ENCODE measurements around the gene ZNF618.

ZNF618 gene

DNA sequence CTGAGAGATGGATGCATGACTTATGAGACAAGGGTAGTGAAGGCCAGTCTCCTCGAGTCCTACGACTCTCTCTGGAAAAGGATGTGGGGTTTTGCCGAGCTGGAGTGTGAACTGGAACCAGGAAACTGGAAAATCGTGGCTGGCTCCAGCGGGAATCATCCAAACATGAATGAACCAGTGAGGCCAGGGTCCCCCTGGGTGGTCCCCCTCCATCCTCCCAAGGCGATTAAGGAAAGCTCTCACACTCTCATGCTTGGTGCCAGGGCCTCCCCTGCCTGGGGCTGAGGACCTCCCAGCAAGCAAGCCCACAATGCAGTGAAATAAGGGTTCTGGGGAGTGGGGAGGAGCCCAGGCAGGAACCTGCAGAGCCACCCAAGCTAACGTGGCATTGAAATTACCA, 211.6 kb downstream of the ZNF618 start:
- Histone ChIP-seq H3K36me3 (ENCODE audit: control insufficient read depth, insufficient read depth, low read length) (no peaks in the 10 kb centered on the region), H3K9me3 (ENCODE audit: control insufficient read depth, low read length) (no peaks in the 10 kb centered on the region), H3K27ac (ENCODE audit: insufficient read depth, low read length, poor library complexity, severe bottlenecking) (no peak overlapping the region), H3K4me1 (ENCODE audit: control insufficient read depth, insufficient read depth, low read length, poor library complexity, severe bottlenecking) (no peaks in the 10 kb centered on the region), H3K4me3 (ENCODE audit: insufficient read depth, low read depth, low read length, poor library complexity, severe bottlenecking) (no peak overlapping the region), H3K27me3 (replicated peaks; ENCODE audit: control insufficient read depth, insufficient read depth, low read length, poor library complexity, severe bottlenecking) (no peaks in the 10 kb centered on the region)
- DNase-seq, result no peak

DNA sequence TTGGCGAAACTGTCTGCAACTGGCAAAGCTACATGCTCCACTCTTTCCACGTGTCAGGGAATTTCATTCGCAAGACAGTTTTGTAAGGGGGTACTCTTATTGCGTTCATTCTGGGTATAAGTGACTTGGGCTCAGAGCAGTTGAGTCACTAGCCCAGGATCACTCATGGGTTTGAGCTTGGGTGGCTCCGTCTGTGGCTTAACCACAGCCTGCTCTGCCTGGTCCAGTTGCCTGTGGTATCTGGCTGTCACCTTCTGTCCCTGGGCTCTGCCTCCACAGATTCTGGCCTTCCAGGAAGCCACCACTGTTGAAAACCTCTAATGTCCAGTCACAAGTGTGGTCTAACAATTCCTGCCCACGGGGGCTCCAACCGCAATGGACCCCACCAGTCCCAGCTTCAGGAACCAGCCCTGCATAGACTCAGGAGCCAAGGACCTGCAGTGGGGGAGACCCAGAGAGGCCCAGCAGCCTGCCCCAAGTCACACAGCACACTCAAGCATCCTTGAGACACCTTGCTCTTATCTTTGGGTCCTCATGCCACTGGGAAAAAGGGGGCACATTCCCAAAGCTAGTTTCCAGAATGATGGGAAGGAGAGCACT, 212.6 kb downstream of the ZNF618 start:
- Histone ChIP-seq H3K9me3 (ENCODE audit: control insufficient read depth, low read length) (no peaks in the 10 kb centered on the region), H3K4me1 (ENCODE audit: control insufficient read depth, insufficient read depth, low read length, poor library complexity, severe bottlenecking) (no peaks in the 10 kb centered on the region)
- DNase-seq, result no peak

DNA sequence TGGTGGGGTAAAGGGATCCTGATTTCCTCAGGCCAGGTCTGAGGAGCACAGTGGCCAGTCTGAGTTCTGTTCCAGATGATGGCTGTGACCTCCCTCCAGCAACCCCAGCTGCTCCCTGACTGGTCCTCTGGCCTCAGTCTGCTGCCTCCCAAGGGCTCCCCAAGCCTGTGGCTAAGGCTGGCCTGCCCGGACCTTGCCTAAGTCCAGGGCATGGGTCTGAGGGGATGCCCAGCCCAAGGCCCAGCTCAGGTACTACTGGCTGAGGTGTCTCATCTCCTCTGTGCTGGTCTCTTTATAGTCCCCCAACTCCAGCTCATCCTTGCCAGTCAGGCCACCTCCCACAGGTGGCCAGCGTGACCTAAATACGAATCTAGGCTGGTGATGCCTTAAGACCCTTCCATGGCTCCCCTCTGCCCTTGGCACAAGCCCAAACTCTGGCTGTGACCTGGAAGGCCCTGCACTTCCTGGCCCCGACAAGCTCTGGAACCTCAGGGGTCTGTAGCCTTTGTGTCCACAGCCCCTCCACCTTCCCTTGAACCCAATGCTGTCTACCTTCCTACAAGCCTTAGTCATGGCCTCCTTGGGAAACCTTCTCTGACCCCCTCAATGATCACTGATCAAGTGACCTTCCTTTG, 213.2 kb downstream of the ZNF618 start:
- DNase-seq, result no peak
- Histone ChIP-seq H3K36me3 (ENCODE audit: control insufficient read depth, insufficient read depth, low read length) (no peaks in the 10 kb centered on the region), H3K9me3 (ENCODE audit: control insufficient read depth, low read length) (no peaks in the 10 kb centered on the region), H3K27ac (ENCODE audit: insufficient read depth, low read length, poor library complexity, severe bottlenecking) (no peak overlapping the region), H3K27me3 (replicated peaks; ENCODE audit: control insufficient read depth, insufficient read depth, low read length, poor library complexity, severe bottlenecking) (no peaks in the 10 kb centered on the region), H3K4me3 (ENCODE audit: insufficient read depth, low read depth, low read length, poor library complexity, severe bottlenecking) (no peak overlapping the region), H3K4me1 (ENCODE audit: control insufficient read depth, insufficient read depth, low read length, poor library complexity, severe bottlenecking) (no peaks in the 10 kb centered on the region)

More for the DNA sequence above, 212.6 kb downstream of the ZNF618 start:
- H3K36me3 ChIP-seq (ENCODE audit: control insufficient read depth, insufficient read depth, low read length), result no peaks in the 10 kb centered on the region
- no peak overlapping the region for H3K27ac ChIP-seq (ENCODE audit: insufficient read depth, low read length, poor library complexity, severe bottlenecking)
- no peak overlapping the region for H3K4me3 ChIP-seq (ENCODE audit: insufficient read depth, low read depth, low read length, poor library complexity, severe bottlenecking)
- H3K27me3 ChIP-seq (replicated peaks; ENCODE audit: control insufficient read depth, insufficient read depth, low read length, poor library complexity, severe bottlenecking), result no peaks in the 10 kb centered on the region

DNA sequence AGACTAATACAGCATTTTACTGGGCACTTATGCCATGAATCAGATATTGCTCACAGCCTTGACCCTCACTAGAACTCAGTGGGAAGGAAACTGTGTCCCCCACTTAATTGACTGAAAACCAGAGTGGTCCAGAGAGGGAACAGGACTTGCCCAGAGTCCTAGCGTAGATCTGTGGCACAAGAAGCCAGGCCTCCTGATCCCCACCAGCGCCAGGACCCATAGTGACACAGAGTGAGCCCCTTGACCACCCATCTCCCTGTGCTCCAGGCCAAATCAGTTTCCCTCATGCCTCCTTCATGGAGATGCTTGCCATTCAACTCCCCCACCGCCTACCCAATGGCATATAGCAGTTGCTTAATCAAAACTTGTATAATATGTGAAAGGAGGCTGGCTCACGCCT, 214.7 kb downstream of the ZNF618 start:
- H3K36me3 ChIP-seq (ENCODE audit: control insufficient read depth, insufficient read depth, low read length), result no peaks in the 10 kb centered on the region
- H3K4me1 ChIP-seq (ENCODE audit: control insufficient read depth, insufficient read depth, low read length, poor library complexity, severe bottlenecking), result no peaks in the 10 kb centered on the region
- peaks cover 2% of the 10 kb centered on the region for H3K27me3 ChIP-seq (replicated peaks; ENCODE audit: control insufficient read depth, insufficient read depth, low read length, poor library complexity, severe bottlenecking)
- no peak overlapping the region for H3K27ac ChIP-seq (ENCODE audit: insufficient read depth, low read length, poor library complexity, severe bottlenecking)
- DNase-seq, result no peak
- no peak overlapping the region for H3K4me3 ChIP-seq (ENCODE audit: insufficient read depth, low read depth, low read length, poor library complexity, severe bottlenecking)
- H3K9me3 ChIP-seq (ENCODE audit: control insufficient read depth, low read length), result no peaks in the 10 kb centered on the region

DNA sequence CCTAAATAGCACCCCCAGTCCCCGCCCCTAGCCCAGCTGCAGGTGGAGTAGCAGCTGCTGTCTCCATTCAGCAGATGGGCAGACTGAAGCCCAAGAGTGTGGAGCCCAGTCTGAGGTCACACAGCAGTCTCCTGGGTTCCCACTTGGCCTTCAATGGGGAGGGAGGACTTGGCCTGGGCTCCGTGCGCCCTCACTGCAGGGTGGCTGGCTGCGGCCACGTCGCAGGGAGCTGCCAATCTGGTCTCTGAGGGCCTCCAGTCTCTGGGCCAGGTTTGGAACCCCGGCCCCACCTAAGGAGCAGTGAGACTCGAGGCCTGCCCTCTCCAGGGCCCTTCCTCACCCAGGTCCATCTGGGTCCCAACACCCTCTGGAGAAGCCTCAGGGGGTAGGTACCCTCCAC, 215.6 kb downstream of the ZNF618 start:
- Histone ChIP-seq H3K27ac (ENCODE audit: insufficient read depth, low read length, poor library complexity, severe bottlenecking) (no peak overlapping the region), H3K27me3 (replicated peaks; ENCODE audit: control insufficient read depth, insufficient read depth, low read length, poor library complexity, severe bottlenecking) (peaks cover 6% of the 10 kb centered on the region)

DNA sequence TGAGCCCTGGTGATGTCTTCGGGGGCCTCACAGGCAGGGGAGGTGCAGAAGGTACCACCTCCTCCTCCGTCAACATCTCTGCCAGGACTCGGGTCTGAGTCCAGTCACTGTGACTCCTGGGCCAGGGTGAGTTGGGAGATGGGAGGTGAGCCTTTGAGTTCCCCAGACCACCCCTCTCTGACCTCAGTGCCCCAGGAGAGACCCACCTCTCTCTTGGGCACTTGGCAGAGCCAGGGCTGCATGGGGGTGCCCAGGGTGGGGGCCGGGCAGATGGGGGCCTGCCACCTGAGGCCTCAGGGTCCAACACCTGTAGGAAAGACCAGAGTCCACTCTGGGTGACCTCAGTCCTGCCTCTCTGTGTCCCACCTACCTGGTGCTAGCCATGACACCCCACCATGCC, 216.2 kb downstream of the ZNF618 start:
- no peak overlapping the region for H3K4me3 ChIP-seq (ENCODE audit: insufficient read depth, low read depth, low read length, poor library complexity, severe bottlenecking)
- H3K27me3 ChIP-seq (replicated peaks; ENCODE audit: control insufficient read depth, insufficient read depth, low read length, poor library complexity, severe bottlenecking), result peaks cover 9% of the 10 kb centered on the region
- no peak overlapping the region for H3K27ac ChIP-seq (ENCODE audit: insufficient read depth, low read length, poor library complexity, severe bottlenecking)
- H3K9me3 ChIP-seq (ENCODE audit: control insufficient read depth, low read length), result no peaks in the 10 kb centered on the region
- H3K36me3 ChIP-seq (ENCODE audit: control insufficient read depth, insufficient read depth, low read length), result no peaks in the 10 kb centered on the region
- no peaks in the 10 kb centered on the region for H3K4me1 ChIP-seq (ENCODE audit: control insufficient read depth, insufficient read depth, low read length, poor library complexity, severe bottlenecking)
- DNase-seq, result no peak

More for the DNA sequence above, 215.6 kb downstream of the ZNF618 start:
- Histone ChIP-seq H3K4me3 (ENCODE audit: insufficient read depth, low read depth, low read length, poor library complexity, severe bottlenecking) (no peak overlapping the region), H3K9me3 (ENCODE audit: control insufficient read depth, low read length) (no peaks in the 10 kb centered on the region), H3K36me3 (ENCODE audit: control insufficient read depth, insufficient read depth, low read length) (no peaks in the 10 kb centered on the region), H3K4me1 (ENCODE audit: control insufficient read depth, insufficient read depth, low read length, poor library complexity, severe bottlenecking) (no peaks in the 10 kb centered on the region)
- DNase-seq, result no peak

DNA sequence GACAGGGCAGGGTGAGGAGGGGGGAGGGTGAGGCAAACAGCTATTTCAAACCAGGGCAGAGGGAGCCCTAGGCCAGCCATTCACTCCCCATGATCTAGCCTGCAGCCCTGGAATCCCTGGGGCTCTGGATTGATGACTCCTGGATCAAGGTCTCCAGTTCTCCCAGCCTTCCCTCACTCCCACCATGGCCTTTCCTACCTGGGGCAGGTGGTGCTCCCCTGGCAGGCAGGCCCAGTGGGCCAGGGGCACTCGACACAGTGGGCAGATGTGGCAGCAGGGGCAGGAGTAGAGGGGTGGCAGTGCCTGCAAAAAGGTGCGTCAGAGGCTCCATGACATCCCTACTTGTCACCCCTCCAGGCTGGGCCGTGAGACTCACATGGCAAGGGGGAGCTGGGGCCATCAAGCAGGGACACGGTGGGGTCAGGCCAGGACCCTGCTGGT, 216.9 kb downstream of the ZNF618 start:
- H3K4me1 ChIP-seq (ENCODE audit: control insufficient read depth, insufficient read depth, low read length, poor library complexity, severe bottlenecking), result no peaks in the 10 kb centered on the region
- no peak for DNase-seq
- H3K27me3 ChIP-seq (replicated peaks; ENCODE audit: control insufficient read depth, insufficient read depth, low read length, poor library complexity, severe bottlenecking), result peaks cover 9% of the 10 kb centered on the region
- H3K4me3 ChIP-seq (ENCODE audit: insufficient read depth, low read depth, low read length, poor library complexity, severe bottlenecking), result no peak overlapping the region
- no peaks in the 10 kb centered on the region for H3K36me3 ChIP-seq (ENCODE audit: control insufficient read depth, insufficient read depth, low read length)
- H3K9me3 ChIP-seq (ENCODE audit: control insufficient read depth, low read length), result no peaks in the 10 kb centered on the region
- no peak overlapping the region for H3K27ac ChIP-seq (ENCODE audit: insufficient read depth, low read length, poor library complexity, severe bottlenecking)

DNA sequence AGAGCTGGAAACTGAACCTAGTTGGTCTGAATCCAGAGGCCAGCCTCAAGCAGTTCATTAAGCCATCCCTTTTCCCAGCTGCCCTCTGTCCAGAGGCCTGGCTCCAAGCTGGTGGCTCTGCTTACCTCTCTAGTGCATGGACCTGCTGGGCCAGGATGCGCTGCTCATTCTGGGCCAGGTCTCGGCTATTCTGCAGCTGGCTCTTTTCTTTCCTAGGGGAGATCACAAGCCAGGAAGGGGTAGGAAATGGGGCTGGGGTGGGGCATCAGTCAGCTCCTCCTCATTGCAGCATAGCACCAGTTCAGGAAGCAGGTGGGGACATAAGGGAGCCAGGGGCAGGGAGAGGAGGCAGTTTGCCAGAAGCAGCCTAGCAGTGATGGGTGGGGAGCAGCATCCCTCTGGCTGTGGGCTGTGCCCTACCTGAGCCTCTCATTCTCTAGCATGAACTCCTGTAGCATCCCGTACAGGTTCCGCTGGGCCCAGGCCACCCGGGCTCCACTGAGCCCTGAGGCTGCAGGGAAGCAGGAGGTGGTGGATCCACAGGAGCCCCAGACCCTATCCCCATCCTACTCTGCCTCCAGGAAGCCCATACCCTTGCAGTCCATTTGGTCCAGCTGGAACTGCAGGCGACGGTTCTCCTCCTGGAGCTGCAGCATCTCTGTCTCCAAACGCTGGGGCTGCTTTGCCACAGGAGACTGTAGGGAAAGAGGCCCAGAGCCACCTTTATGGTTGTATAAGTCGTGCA, 217.8 kb downstream of the ZNF618 start:
- Histone ChIP-seq H3K4me3 (ENCODE audit: insufficient read depth, low read depth, low read length, poor library complexity, severe bottlenecking) (no peak overlapping the region), H3K9me3 (ENCODE audit: control insufficient read depth, low read length) (no peaks in the 10 kb centered on the region), H3K27me3 (replicated peaks; ENCODE audit: control insufficient read depth, insufficient read depth, low read length, poor library complexity, severe bottlenecking) (peaks cover 10% of the 10 kb centered on the region), H3K36me3 (ENCODE audit: control insufficient read depth, insufficient read depth, low read length) (no peaks in the 10 kb centered on the region), H3K27ac (ENCODE audit: insufficient read depth, low read length, poor library complexity, severe bottlenecking) (no peak overlapping the region), H3K4me1 (ENCODE audit: control insufficient read depth, insufficient read depth, low read length, poor library complexity, severe bottlenecking) (no peaks in the 10 kb centered on the region)
- no peak for DNase-seq

DNA sequence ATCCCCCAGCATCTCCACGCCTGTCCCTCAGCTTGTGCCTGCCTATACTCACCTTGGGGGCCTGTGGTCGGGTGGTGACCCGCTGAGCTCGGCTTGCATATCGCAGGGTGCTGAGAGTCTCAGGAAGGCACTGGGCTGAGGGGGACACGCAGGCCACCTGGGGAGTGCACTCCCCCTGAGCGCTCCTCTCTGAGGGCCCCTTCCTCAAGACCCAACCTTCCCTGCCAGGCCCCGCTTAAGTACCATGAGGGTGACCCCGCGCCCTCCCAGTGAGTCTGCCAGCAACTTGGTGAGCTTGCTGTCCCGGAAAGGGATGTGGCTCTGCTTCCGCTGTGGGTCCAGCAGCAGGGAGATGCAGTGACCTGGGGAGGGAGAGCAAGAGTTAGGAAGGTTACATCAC, 218.9 kb downstream of the ZNF618 start:
- Histone ChIP-seq H3K4me3 (ENCODE audit: insufficient read depth, low read depth, low read length, poor library complexity, severe bottlenecking) (no peak overlapping the region), H3K9me3 (ENCODE audit: control insufficient read depth, low read length) (no peaks in the 10 kb centered on the region), H3K36me3 (ENCODE audit: control insufficient read depth, insufficient read depth, low read length) (no peaks in the 10 kb centered on the region), H3K27ac (ENCODE audit: insufficient read depth, low read length, poor library complexity, severe bottlenecking) (no peak overlapping the region), H3K4me1 (ENCODE audit: control insufficient read depth, insufficient read depth, low read length, poor library complexity, severe bottlenecking) (no peaks in the 10 kb centered on the region), H3K27me3 (replicated peaks; ENCODE audit: control insufficient read depth, insufficient read depth, low read length, poor library complexity, severe bottlenecking) (peaks cover 14% of the 10 kb centered on the region)
- DNase-seq, result no peak

DNA sequence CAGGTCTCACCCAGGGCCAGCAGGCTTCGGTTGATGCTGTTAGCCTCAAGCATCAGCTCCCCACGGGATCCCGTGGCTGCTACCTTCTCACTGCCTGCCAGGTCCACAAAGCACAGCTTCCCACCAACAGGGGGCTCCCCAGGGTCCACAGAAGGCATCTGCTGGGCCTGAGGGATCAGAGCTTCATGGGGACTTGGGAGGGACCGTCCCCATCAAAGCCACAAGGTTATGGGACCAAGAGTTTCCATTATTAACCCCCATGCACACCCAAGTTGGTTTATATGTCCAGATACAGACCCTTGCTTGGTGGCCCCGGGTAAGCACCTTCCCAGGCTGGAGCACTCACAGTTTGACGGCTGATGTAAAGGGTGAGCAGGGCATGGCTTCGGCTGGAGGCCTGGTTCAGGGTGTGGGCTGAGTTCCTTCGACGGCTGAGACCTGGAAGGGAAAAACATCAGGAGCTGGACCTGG, 220.0 kb downstream of the ZNF618 start:
- Histone ChIP-seq H3K27me3 (replicated peaks; ENCODE audit: control insufficient read depth, insufficient read depth, low read length, poor library complexity, severe bottlenecking) (peaks cover 14% of the 10 kb centered on the region), H3K36me3 (ENCODE audit: control insufficient read depth, insufficient read depth, low read length) (no peaks in the 10 kb centered on the region), H3K4me3 (ENCODE audit: insufficient read depth, low read depth, low read length, poor library complexity, severe bottlenecking) (no peak overlapping the region), H3K9me3 (ENCODE audit: control insufficient read depth, low read length) (no peaks in the 10 kb centered on the region), H3K27ac (ENCODE audit: insufficient read depth, low read length, poor library complexity, severe bottlenecking) (no peak overlapping the region), H3K4me1 (ENCODE audit: control insufficient read depth, insufficient read depth, low read length, poor library complexity, severe bottlenecking) (no peaks in the 10 kb centered on the region)
- no peak for DNase-seq

All from effector memory CD4-positive, alpha-beta T cell (primary cell).